Activated naive CD4-positive, alpha-beta T cell treated with anti-CD3 and anti-CD28 coated beads for 36 hours (primary cell): ENCODE measurements around the gene URB1. TPM values are rescaled to one million over a fixed set of nuclear protein-coding genes. Genes with fewer than 3 reads are reported as not detected.
"Not testable (repeated sequence)": the region's sequence is repeated elsewhere in the genome, so short reads cannot be mapped to it uniquely, and the experiment has no call there.

ENCODE experiments used
- CTCF ChIA-PET: fragments of 350-600 bp; sonication (Branson Sonifier 250); formaldehyde crosslinking; loops from one replicate; lab custom pipeline; 2021; ENCODE audit warnings: antibody characterized with exemption; lab: Charles Lee
- DNase-seq: peaks from one replicate; pipeline ENCODE4 v3.0.0-alpha.2; 2020
- H3K27ac Mint-ChIP-seq: one replicate; pipeline ENCODE4 v1.8.0; 2021; ENCODE audit warnings: mild to moderate bottlenecking, mixed read lengths
- H3K27me3 Mint-ChIP-seq: one replicate; pipeline ENCODE4 v1.8.0; 2021; ENCODE audit warnings: low read depth, mixed read lengths
- H3K36me3 Mint-ChIP-seq: one replicate; pipeline ENCODE4 v1.8.0; 2021; ENCODE audit warnings: low read depth, mixed read lengths
- H3K4me1 Mint-ChIP-seq: one replicate; pipeline ENCODE4 v1.8.0; 2021; ENCODE audit warnings: low read depth, mixed read lengths
- H3K4me3 Mint-ChIP-seq: one replicate; pipeline ENCODE4 v1.8.0; 2021; ENCODE audit warnings: mild to moderate bottlenecking, moderate library complexity, mixed read lengths
- H3K9me3 Mint-ChIP-seq: one replicate; pipeline ENCODE4 v1.8.0; 2021; ENCODE audit warnings: mixed read lengths
- intact Hi-C: fragments of 100-400 bp; cut with micrococcal nuclease; formaldehyde crosslinking; loops from one replicate; pipeline ENCODE4 v1.15.1; 2023
- total RNA-seq, 2 experiments: library from RNA; stranded (reverse); gene quantifications; one replicate each; pipeline ENCODE4 v1.2.3, GENCODE V29; 2021

Gene URB1
- total RNA-seq, 2 experiments from 2014 or later: 20.8 to 21.4 TPM

GRCh38 chr21:32410291-32410690, 17.5 kb upstream of the URB1 start:
- no peak for DNase-seq
- no peak overlapping the region for H3K27ac Mint-ChIP-seq
- H3K36me3 Mint-ChIP-seq: peaks cover 3% of the 10 kb centered on the region
- H3K27me3 Mint-ChIP-seq: no peaks in the 10 kb centered on the region
- peaks cover 28% of the 10 kb centered on the region for H3K4me1 Mint-ChIP-seq
- H3K9me3 Mint-ChIP-seq: no peaks in the 10 kb centered on the region
- intact Hi-C loops: loop anchor here (5.0 kb wide), 1 partner anchor 317 kb away; the partner anchor contains the start of gene SYNJ1
- CTCF ChIA-PET: interaction anchor here (1.0 kb wide), 1 partner anchor 190 kb away, joined by 4 read pairs; no protein-coding TSS in a partner anchor
- no peak overlapping the region for H3K4me3 Mint-ChIP-seq

DNA sequence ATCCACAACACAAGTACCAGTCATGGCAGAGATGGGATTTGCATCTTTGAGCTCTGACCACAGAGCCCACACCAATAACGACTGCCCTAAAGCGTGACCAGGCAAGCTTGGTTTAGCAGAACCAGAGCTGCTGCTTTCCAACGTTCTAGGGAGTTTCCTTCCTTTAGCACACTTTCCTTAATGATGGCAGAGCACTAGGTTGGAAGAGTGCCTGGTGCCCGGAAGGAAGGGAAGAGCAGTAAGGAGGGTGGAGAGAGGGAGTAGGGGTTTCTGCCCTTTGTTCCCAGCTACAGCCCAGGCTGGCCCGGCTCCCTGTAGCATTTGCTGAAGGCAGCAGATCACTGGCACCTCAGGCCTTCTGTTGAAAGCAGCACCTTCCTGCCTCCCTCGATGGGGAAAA, 13.6 kb upstream of the URB1 start:
- Mint-ChIP-seq H3K27me3 (no peaks in the 10 kb centered on the region), H3K4me1 (peaks cover 10% of the 10 kb centered on the region), H3K9me3 (no peaks in the 10 kb centered on the region), H3K36me3 (no peaks in the 10 kb centered on the region), H3K27ac (no peak overlapping the region), H3K4me3 (no peak overlapping the region)
- intact Hi-C loops: no loop called here
- CTCF ChIA-PET: interaction anchor here (0.6 to 3.5 kb wide), 6 partner anchors 12 to 424 kb away, joined by 3 to 12 read pairs (median 4); no protein-coding TSS in a partner anchor
- DNase-seq: no peak

DNA sequence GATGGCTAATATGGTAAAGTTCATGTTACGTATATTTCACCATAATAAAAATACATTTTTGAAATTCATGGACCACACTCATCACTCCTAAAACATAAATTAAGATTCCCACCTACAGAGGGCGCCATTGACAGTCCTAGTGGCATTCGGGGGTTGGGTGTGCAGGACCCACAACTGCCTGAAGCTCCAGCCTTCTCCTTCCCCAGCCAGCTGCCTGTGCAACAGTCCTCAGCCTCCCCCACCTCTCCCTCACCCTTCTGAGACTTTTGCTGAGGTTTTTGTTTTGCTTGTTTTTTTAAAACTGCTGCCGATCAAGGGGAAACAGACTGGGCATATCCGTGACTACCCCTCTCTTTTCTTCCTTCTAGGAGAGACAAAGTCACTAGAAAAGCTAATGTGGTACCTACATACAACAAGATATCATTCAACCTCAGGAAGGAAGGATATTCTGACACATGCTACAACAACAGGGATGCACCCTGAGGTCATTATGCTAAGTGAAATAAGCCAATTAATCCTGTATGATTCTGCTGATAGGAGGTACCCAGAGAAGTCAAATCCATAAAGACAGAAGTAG, 10.5 kb upstream of the URB1 start:
- Mint-ChIP-seq H3K4me1 (no peaks in the 10 kb centered on the region), H3K36me3 (no peaks in the 10 kb centered on the region), H3K27me3 (no peaks in the 10 kb centered on the region), H3K4me3 (no peak overlapping the region), H3K9me3 (no peaks in the 10 kb centered on the region), H3K27ac (no peak overlapping the region)
- DNase-seq: peak; percentile 68
- CTCF ChIA-PET: interaction anchor here (0.6 to 5.7 kb wide), 14 partner anchors 9 to 429 kb away, joined by 3 to 62 read pairs (median 3); no protein-coding TSS in a partner anchor
- intact Hi-C loops: loop anchor here (1.0 kb wide), 4 partner anchors 8 to 198 kb away; no protein-coding TSS in a partner anchor

GRCh38 chr21:32393677-32394001, 827 bp upstream of the URB1 start:
- H3K27me3 Mint-ChIP-seq: no peaks in the 10 kb centered on the region
- CTCF ChIA-PET: no interaction called here
- H3K36me3 Mint-ChIP-seq: peaks cover 12% of the 10 kb centered on the region
- no peak for DNase-seq
- H3K27ac Mint-ChIP-seq: peak overlapping the region; percentile 77
- no peaks in the 10 kb centered on the region for H3K9me3 Mint-ChIP-seq
- intact Hi-C loops: loop anchor here (1.0 to 5.0 kb wide), 6 partner anchors 18 to 726 kb away; partner anchors contain the start of genes CFAP298, MIS18A and SYNJ1
- H3K4me3 Mint-ChIP-seq: peak overlapping the region; percentile 83
- H3K4me1 Mint-ChIP-seq: peaks cover 41% of the 10 kb centered on the region

- intact Hi-C loops: loop anchor here (2.0 to 5.0 kb wide), 2 partner anchors 380 to 725 kb away; no protein-coding TSS in a partner anchor
- Mint-ChIP-seq H3K27ac (no peak overlapping the region), H3K9me3 (no peaks in the 10 kb centered on the region)
Measured at GRCh38 chr21:32392299-32392879, 423 bp downstream of the URB1 start.

GRCh38 chr21:32391755-32392154, 1.1 kb downstream of the URB1 start:
- CTCF ChIA-PET: interaction anchor here (0.6 to 1.1 kb wide), 7 partner anchors 208 to 392 kb away, joined by 3 to 4 read pairs (median 3); no protein-coding TSS in a partner anchor
- Mint-ChIP-seq H3K27ac (peak overlapping the region; percentile 14), H3K4me3 (peak overlapping the region; percentile 83), H3K9me3 (no peaks in the 10 kb centered on the region), H3K36me3 (peaks cover 15% of the 10 kb centered on the region), H3K4me1 (peaks cover 57% of the 10 kb centered on the region), H3K27me3 (no peaks in the 10 kb centered on the region)
- intact Hi-C loops: loop anchor here (2.0 to 5.0 kb wide), 2 partner anchors 381 to 724 kb away; no protein-coding TSS in a partner anchor
- DNase-seq: no peak

More at GRCh38 chr21:32392299-32392879, 423 bp downstream of the URB1 start:
- DNase-seq: no peak
- H3K27me3 Mint-ChIP-seq: no peaks in the 10 kb centered on the region
- peaks cover 15% of the 10 kb centered on the region for H3K36me3 Mint-ChIP-seq
- H3K4me3 Mint-ChIP-seq: peak overlapping the region; percentile 83
- peaks cover 51% of the 10 kb centered on the region for H3K4me1 Mint-ChIP-seq
- CTCF ChIA-PET: interaction anchor here (0.6 to 1.1 kb wide), 6 partner anchors 208 to 391 kb away, joined by 3 to 4 read pairs (median 3); no protein-coding TSS in a partner anchor

DNA sequence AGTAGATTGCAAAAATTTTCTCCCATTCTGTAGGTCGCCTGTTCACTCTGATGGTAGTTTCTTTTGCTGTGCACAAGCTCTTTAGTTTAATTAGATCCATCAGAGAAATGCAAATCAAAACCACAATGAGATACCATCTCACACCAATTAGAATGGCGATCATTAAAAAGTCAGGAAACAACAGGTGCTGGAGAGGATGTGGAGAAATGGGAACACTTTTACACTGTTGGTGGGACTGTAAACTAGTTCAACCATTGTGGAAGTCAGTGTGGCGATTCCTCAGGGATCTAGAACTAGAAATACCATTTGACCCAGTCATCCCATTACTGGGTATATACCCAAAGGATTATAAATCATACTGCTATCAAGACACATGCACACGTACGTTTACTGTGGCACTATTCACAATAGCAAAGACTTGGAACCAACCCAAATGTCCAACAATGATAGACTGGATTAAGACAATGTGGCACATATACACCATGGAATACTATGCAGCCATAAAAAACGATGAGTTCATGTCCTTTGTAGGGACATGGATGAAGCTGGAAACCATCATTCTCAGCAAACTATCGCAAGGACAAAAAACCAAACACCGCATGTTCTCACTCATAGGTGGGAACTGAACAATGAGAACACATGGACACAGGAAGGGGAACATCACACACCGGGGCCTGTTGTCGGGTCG, 2.1 kb downstream of the URB1 start:
- DNase-seq, H3K27ac Mint-ChIP-seq, H3K27me3 Mint-ChIP-seq, CTCF ChIA-PET, H3K9me3 Mint-ChIP-seq: not testable (repeated sequence)
- Mint-ChIP-seq H3K4me3 (peak overlapping the region; percentile 83), H3K4me1 (peaks cover 64% of the 10 kb centered on the region), H3K36me3 (peaks cover 18% of the 10 kb centered on the region)
- intact Hi-C loops: loop anchor here (5.0 kb wide), 1 partner anchor 723 kb away; no protein-coding TSS in a partner anchor

DNA sequence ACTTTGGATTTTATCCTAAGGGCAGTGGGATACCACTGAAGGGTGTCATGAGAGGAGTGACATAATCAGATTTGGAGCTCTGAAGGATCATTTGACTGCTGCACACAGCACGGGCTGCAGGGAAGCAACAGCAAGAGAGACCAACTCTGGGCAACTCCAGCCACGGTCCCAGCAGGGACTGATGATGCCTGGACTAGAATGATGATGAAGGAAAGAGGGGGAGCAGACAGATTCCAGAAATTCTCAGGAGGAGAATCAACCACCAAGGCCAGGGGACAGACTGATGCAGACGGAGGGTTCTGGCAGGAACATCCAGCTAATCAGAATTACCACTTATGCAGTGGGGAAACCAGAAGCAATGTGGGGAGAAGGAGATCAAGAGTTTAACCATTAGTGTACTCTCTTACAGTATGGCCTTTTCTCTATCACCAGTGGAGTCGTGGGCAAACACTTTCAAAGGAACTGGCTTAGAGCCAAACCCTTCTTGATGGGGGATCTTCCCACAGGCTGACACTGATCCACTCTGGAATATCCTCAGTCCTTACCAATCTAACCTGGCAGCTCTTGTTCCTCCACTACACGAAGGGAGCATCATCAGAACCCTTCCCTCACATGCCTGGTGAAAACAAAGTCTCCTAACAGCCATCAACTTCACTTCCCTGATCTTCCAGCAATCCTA, 3.3 kb downstream of the URB1 start:
- H3K36me3 Mint-ChIP-seq: peaks cover 28% of the 10 kb centered on the region
- CTCF ChIA-PET: no interaction called here
- no peaks in the 10 kb centered on the region for H3K27me3 Mint-ChIP-seq
- no peak overlapping the region for H3K27ac Mint-ChIP-seq
- no peaks in the 10 kb centered on the region for H3K9me3 Mint-ChIP-seq
- no peak overlapping the region for H3K4me3 Mint-ChIP-seq
- intact Hi-C loops: loop anchor here (5.0 kb wide), 1 partner anchor 722 kb away; no protein-coding TSS in a partner anchor
- no peak for DNase-seq
- peaks cover 70% of the 10 kb centered on the region for H3K4me1 Mint-ChIP-seq

GRCh38 chr21:32388306-32388705, 4.5 kb downstream of the URB1 start:
- Mint-ChIP-seq H3K4me1 (peaks cover 62% of the 10 kb centered on the region), H3K36me3 (peaks cover 33% of the 10 kb centered on the region), H3K27me3 (no peaks in the 10 kb centered on the region), H3K27ac (no peak overlapping the region), H3K4me3 (no peak overlapping the region), H3K9me3 (no peaks in the 10 kb centered on the region)
- intact Hi-C loops: no loop called here
- DNase-seq: no peak
- CTCF ChIA-PET: no interaction called here

DNA sequence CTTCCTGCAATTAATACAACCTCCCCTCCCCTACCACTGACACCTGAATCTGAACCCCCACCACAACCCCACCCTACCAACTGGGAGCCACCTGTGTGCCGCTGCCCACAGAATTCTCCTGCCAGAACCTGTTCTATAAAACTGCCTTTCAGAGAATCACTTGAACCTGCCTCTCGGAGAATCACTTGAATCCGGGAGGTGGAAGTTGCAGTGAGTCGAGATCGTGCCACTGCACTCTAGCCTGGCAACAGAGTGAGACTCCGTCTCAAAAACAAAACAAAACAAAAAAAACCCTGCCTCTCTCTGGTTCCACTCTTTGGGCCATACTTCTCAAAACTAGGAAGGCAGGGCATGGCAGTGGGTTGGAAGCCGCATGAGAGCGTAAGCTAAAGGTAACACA, 5.7 kb downstream of the URB1 start:
- intact Hi-C loops: no loop called here
- Mint-ChIP-seq H3K36me3 (peaks cover 33% of the 10 kb centered on the region), H3K4me1 (peaks cover 62% of the 10 kb centered on the region), H3K27me3 (no peaks in the 10 kb centered on the region), H3K27ac (no peak overlapping the region), H3K9me3 (no peaks in the 10 kb centered on the region), H3K4me3 (no peak overlapping the region)
- no peak for DNase-seq
- CTCF ChIA-PET: interaction anchor here (0.8 to 1.1 kb wide), 3 partner anchors 15 to 212 kb away, joined by 3 to 4 read pairs (median 3); no protein-coding TSS in a partner anchor

GRCh38 chr21:32386195-32386870, 6.5 kb downstream of the URB1 start:
- DNase-seq: no peak
- intact Hi-C loops: no loop called here
- no peak overlapping the region for H3K4me3 Mint-ChIP-seq
- H3K36me3 Mint-ChIP-seq: peaks cover 33% of the 10 kb centered on the region
- CTCF ChIA-PET: interaction anchor here (0.8 to 1.1 kb wide), 3 partner anchors 16 to 213 kb away, joined by 3 to 4 read pairs (median 3); no protein-coding TSS in a partner anchor
- H3K4me1 Mint-ChIP-seq: peaks cover 56% of the 10 kb centered on the region
- H3K27me3 Mint-ChIP-seq: no peaks in the 10 kb centered on the region
- H3K9me3 Mint-ChIP-seq: no peaks in the 10 kb centered on the region
- H3K27ac Mint-ChIP-seq: no peak overlapping the region
